ENCODE results near the gene FAP.

DNA sequence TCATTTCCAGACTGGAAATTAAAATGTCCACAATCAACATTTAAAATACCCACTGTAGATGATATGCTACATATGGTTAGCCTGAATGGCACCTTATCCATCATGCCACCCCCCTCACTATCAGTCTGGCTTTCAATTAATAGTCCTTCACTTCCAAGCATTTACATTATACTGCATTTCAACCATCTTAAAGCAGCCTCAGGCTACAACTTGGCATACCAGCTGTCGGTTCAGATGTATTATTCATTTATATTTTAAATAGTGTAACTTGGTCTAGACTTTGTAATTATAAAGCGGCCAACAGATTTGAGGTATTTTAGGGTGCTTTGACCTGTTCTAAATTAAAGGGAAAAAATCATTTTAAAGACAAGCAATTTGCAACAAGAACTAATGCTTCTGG, 93.8 kb downstream of the FAP start:
- TF ChIP-seq, protein P1, sequence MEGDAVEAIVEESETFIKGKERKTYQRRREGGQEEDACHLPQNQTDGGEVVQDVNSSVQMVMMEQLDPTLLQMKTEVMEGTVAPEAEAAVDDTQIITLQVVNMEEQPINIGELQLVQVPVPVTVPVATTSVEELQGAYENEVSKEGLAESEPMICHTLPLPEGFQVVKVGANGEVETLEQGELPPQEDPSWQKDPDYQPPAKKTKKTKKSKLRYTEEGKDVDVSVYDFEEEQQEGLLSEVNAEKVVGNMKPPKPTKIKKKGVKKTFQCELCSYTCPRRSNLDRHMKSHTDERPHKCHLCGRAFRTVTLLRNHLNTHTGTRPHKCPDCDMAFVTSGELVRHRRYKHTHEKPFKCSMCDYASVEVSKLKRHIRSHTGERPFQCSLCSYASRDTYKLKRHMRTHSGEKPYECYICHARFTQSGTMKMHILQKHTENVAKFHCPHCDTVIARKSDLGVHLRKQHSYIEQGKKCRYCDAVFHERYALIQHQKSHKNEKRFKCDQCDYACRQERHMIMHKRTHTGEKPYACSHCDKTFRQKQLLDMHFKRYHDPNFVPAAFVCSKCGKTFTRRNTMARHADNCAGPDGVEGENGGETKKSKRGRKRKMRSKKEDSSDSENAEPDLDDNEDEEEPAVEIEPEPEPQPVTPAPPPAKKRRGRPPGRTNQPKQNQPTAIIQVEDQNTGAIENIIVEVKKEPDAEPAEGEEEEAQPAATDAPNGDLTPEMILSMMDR (IDR thresholded peaks at IDR 0.05): no peak
- TF ChIP-seq EP300 (IDR thresholded peaks at IDR 0.05; ENCODE audit: low read depth) (no peak), POLR2A (IDR thresholded peaks at IDR 0.05) (no peak), POLR2AphosphoS5 (IDR thresholded peaks at IDR 0.05) (no peak)
